Endometrial microvascular endothelial cells (primary cell): ENCODE measurements around the gene TRNP1. TPM values are rescaled to one million over a fixed set of nuclear protein-coding genes. Genes with fewer than 3 reads are reported as not detected.

Experiments
- in situ Hi-C: cut with HindIII; loops from 2 replicates; pipeline ENCODE4 v1.10.0; 2017; ENCODE audit warnings: low sequenced_read_pairs, low pct_unique_long_range_greater_than_20kb; ENCODE audit errors: inconsistent ontology term
- total RNA-seq: library from RNA; depleted of rRNA; stranded (reverse); fragments of >200 nt; gene quantifications from one replicate; pipeline ENCODE4 v1.2.3, GENCODE V29; 2015; ENCODE audit errors: inconsistent ontology term

Gene TRNP1
- total RNA-seq, 1 donor from 2014 or later, result 49.9 TPM

GRCh38 chr1:27016376-27016775 is 22.9 kb downstream of the TRNP1 start:
- in situ Hi-C loops, result no loop called here

GRCh38 chr1:27017207-27017606 is 23.7 kb downstream of the TRNP1 start:
- in situ Hi-C loops, result no loop called here

- in situ Hi-C loops, result no loop called here
Observed at GRCh38 chr1:27018316-27018715, 24.8 kb downstream of the TRNP1 start.

- in situ Hi-C loops, result no loop called here
Observed at GRCh38 chr1:27021354-27022031, 28.0 kb downstream of the TRNP1 start.

- in situ Hi-C loops, result no loop called here
Observed at GRCh38 chr1:27025718-27026117, 32.2 kb downstream of the TRNP1 start.

GRCh38 chr1:27026621-27027574 is 33.4 kb downstream of the TRNP1 start:
- in situ Hi-C loops, result no loop called here

- in situ Hi-C loops, result no loop called here
Observed at GRCh38 chr1:27027575-27028250, 34.2 kb downstream of the TRNP1 start.

GRCh38 chr1:27029517-27029916 is 36.0 kb downstream of the TRNP1 start:
- in situ Hi-C loops, result no loop called here

GRCh38 chr1:27031235-27032118 is 38.0 kb downstream of the TRNP1 start:
- in situ Hi-C loops, result no loop called here

GRCh38 chr1:27032119-27032461 is 38.6 kb downstream of the TRNP1 start:
- in situ Hi-C loops, result no loop called here

- in situ Hi-C loops, result no loop called here
Observed at GRCh38 chr1:27033043-27033746, 39.7 kb downstream of the TRNP1 start.

GRCh38 chr1:27035344-27035743 is 41.9 kb downstream of the TRNP1 start:
- in situ Hi-C loops, result no loop called here

- in situ Hi-C loops, result no loop called here
Observed at GRCh38 chr1:27036718-27037117, 43.2 kb downstream of the TRNP1 start.

GRCh38 chr1:27037518-27037917 is 44.0 kb downstream of the TRNP1 start:
- in situ Hi-C loops, result no loop called here

- in situ Hi-C loops, result no loop called here
Observed at GRCh38 chr1:27038020-27038419, 44.5 kb downstream of the TRNP1 start.

GRCh38 chr1:27042670-27043069 is 49.2 kb downstream of the TRNP1 start:
- in situ Hi-C loops, result no loop called here

GRCh38 chr1:27044613-27045151 is 51.2 kb downstream of the TRNP1 start:
- in situ Hi-C loops, result no loop called here

GRCh38 chr1:27045973-27046558 is 52.6 kb downstream of the TRNP1 start:
- in situ Hi-C loops, result no loop called here
